HCT116 (cell line): ENCODE measurements around the gene PRDX4. TPM values are rescaled to one million over a fixed set of nuclear protein-coding genes. Genes with fewer than 3 reads are reported as not detected.

ENCODE experiments used
- ATAC-seq: fragments of 200-7000 bp; cut with Tn5 transposase; 2 replicates; pipeline ENCODE4 v1.9.1; 2020; ENCODE audit warnings: mild to moderate bottlenecking, moderate library complexity
- BruUV-seq: library from RNA; stranded (reverse); fragments of 400-500 nt; replicated peaks from 2 replicates; lab custom pipeline; 2021; lab: Mats Ljungman, UMichigan
- CTCF ChIA-PET: fragments of 300-600 bp; sonication (Branson Sonifier 250); formaldehyde crosslinking; loops from one replicate; lab custom pipeline; 2021; ENCODE audit warnings: antibody characterized with exemption; lab: Charles Lee
- POLR2A ChIA-PET: fragments of 300-600, 350-600 bp; sonication (Branson Sonifier 250); formaldehyde crosslinking; loops from one replicate; lab custom pipeline; 2021; ENCODE audit warnings: antibody characterized with exemption; lab: Charles Lee
- RAD21 ChIA-PET, 2 experiments: fragments of 300-600 bp; sonication (Branson Sonifier 250); formaldehyde crosslinking; loops; one replicate each; lab custom pipeline; 2023; ENCODE audit warnings: low total read pairs in 2 of 2; ENCODE audit not compliant: uncharacterized antibody in 2 of 2, unreplicated experiment in 2 of 2, low non-redundant PET in 1 of 2; lab: Charles Lee
- DNase-seq: peaks from one replicate; pipeline ENCODE4 v3.0.0-alpha.2; 2010; ENCODE audit warnings: low read depth, low spot score
- H2AFZ ChIP-seq: fragments of 200-600 bp; shearing (Covaris generic), sonication (generic); 2 replicates; pipeline ENCODE4 v1.6.1; 2017; ENCODE audit warnings: low read depth, mixed run types, mixed read lengths, antibody characterized with exemption, low read length; ENCODE audit not compliant: poor library complexity, severe bottlenecking
- H3K27ac ChIP-seq: 2 replicates; pipeline ENCODE4 v1.5.1; 2012; ENCODE audit warnings: low read depth, low read length
- H3K27me3 ChIP-seq: fragments of 200-600 bp; sonication (generic); 2 replicates; pipeline ENCODE4 v1.6.1; 2016; ENCODE audit warnings: mixed run types, low read length, mixed read lengths; ENCODE audit not compliant: insufficient read depth
- H3K36me3 ChIP-seq, 2 experiments: fragments of 200-500 bp in 1 of 2; fragments of 200-600 bp in 1 of 2; sonication (Bioruptor generic) in 1 of 2; sonication (generic) in 1 of 2; 2 replicates each; pipeline versions ENCODE4 v1.5.1 to v1.6.1; 2014 to 2016; ENCODE audit warnings: low read length in 2 of 2, inconsistent platforms in 1 of 2, mixed read lengths in 1 of 2, mixed run types in 1 of 2; ENCODE audit not compliant: insufficient read depth in 2 of 2, control insufficient read depth in 1 of 2
- H3K4me1 ChIP-seq, 2 experiments: fragments of 200-600 bp in 1 of 2; sonication (generic) in 1 of 2; 2 replicates each; pipeline versions ENCODE4 v1.5.1 to v1.6.1; 2012 to 2017; ENCODE audit warnings: low read length in 2 of 2, inconsistent platforms in 1 of 2, mild to moderate bottlenecking in 1 of 2, mixed read lengths in 1 of 2, mixed run types in 1 of 2, moderate library complexity in 1 of 2; ENCODE audit not compliant: insufficient read depth in 2 of 2, control insufficient read depth in 1 of 2
- H3K4me2 ChIP-seq: fragments of 200-600 bp; sonication (generic); 2 replicates; pipeline ENCODE4 v1.6.1; 2017; ENCODE audit warnings: mixed run types, low read length, mixed read lengths
- H3K4me3 ChIP-seq, 2 experiments: fragments of 200-600 bp in 1 of 2; sonication (generic) in 1 of 2; replicated peaks in 1 of 2; 2 replicates each; pipeline ENCODE4 v1.5.1; 2011 to 2016; ENCODE audit warnings: low read length in 2 of 2, control low read depth in 1 of 2, low read depth in 1 of 2, mild to moderate bottlenecking in 1 of 2, mixed read lengths in 1 of 2, mixed run types in 1 of 2
- H3K79me2 ChIP-seq: fragments of 200-600 bp; sonication (generic); 2 replicates; pipeline ENCODE4 v1.6.1; 2017; ENCODE audit warnings: mild to moderate bottlenecking, mixed run types, low read length, moderate library complexity, mixed read lengths; ENCODE audit not compliant: insufficient read depth
- H3K9ac ChIP-seq: fragments of 200-600 bp; sonication (generic); 2 replicates; pipeline ENCODE4 v1.6.1; 2016; ENCODE audit warnings: low read length, mixed read lengths
- H3K9me2 ChIP-seq: fragments of 200-600 bp; sonication (generic), shearing (Covaris generic); 2 replicates; pipeline ENCODE4 v1.6.1; 2017; ENCODE audit warnings: mixed run types, mild to moderate bottlenecking, moderate library complexity; ENCODE audit not compliant: insufficient read depth
- H3K9me3 ChIP-seq, 2 experiments: fragments of 200-500 bp in 1 of 2; fragments of 200-600 bp in 1 of 2; sonication (Bioruptor generic) in 1 of 2; sonication (generic) in 1 of 2; 2 replicates each; pipeline ENCODE4 v1.6.1; 2014 to 2017; ENCODE audit warnings: low read length in 2 of 2, mixed read lengths in 2 of 2, inconsistent platforms in 1 of 2, low read depth in 1 of 2, mild to moderate bottlenecking in 1 of 2, mixed run types in 1 of 2, moderate library complexity in 1 of 2; ENCODE audit not compliant: control insufficient read depth in 1 of 2, insufficient read depth in 1 of 2
- H4K20me1 ChIP-seq: fragments of 200-600 bp; sonication (generic), shearing (Covaris generic); 2 replicates; pipeline ENCODE4 v1.6.1; 2017; ENCODE audit warnings: mixed run types, mild to moderate bottlenecking, moderate library complexity; ENCODE audit not compliant: insufficient read depth
- CBX3 ChIP-seq: IDR thresholded peaks from 2 replicates; pipeline ENCODE4 v1.6.1; 2012; ENCODE audit warnings: low read depth
- EGR1 ChIP-seq: IDR thresholded peaks from 2 replicates; pipeline ENCODE4 v1.6.1; 2012; ENCODE audit warnings: low read depth
- ELF1 ChIP-seq: IDR thresholded peaks from 2 replicates; pipeline ENCODE4 v1.6.1; 2012; ENCODE audit warnings: low read depth, borderline replicate concordance
- EZH2 ChIP-seq: fragments of 200-600 bp; sonication (generic); IDR thresholded peaks from 2 replicates; pipeline ENCODE4 v1.6.1; 2017; ENCODE audit warnings: antibody characterized with exemption, mixed run types
- MAX ChIP-seq: IDR thresholded peaks from 2 replicates; pipeline ENCODE4 v1.6.1; 2012
- POLR2A ChIP-seq: IDR thresholded peaks from 2 replicates; pipeline ENCODE4 v1.7.0; 2011; ENCODE audit warnings: borderline replicate concordance; ENCODE audit not compliant: insufficient read depth, insufficient read length; ENCODE audit errors: extremely low read depth
- POLR2AphosphoS5 ChIP-seq: IDR thresholded peaks from 2 replicates; pipeline ENCODE4 v1.6.1; 2011; ENCODE audit warnings: mild to moderate bottlenecking, low read depth, low read length, moderate library complexity
- RAD21 ChIP-seq: IDR thresholded peaks from 2 replicates; pipeline ENCODE4 v1.6.1; 2012; ENCODE audit warnings: low read depth, mild to moderate bottlenecking
- REST ChIP-seq: IDR thresholded peaks from 2 replicates; pipeline ENCODE4 v1.6.1; 2012; ENCODE audit warnings: low read depth
- SIN3A ChIP-seq: IDR thresholded peaks from 2 replicates; pipeline ENCODE4 v1.6.1; 2012; ENCODE audit warnings: low read depth
- SRF ChIP-seq: IDR thresholded peaks from 2 replicates; pipeline ENCODE4 v1.6.1; 2012; ENCODE audit warnings: low read depth
- TCF7L2 ChIP-seq: IDR thresholded peaks from 2 replicates; pipeline ENCODE4 v1.7.0; 2011; ENCODE audit warnings: borderline replicate concordance, inconsistent platforms; ENCODE audit not compliant: insufficient read depth, insufficient read length; ENCODE audit errors: extremely low read depth
- YY1 ChIP-seq: IDR thresholded peaks from 2 replicates; pipeline ENCODE4 v1.6.1; 2011; ENCODE audit warnings: low read length, low read depth, moderate library complexity, mild to moderate bottlenecking; ENCODE audit not compliant: insufficient replicate concordance; ENCODE audit errors: extremely low read depth
- ZFX ChIP-seq: fragments of 450-650 bp; IDR thresholded peaks from 2 replicates; pipeline ENCODE4 v1.6.1; 2017
- intact Hi-C: fragments of 100-400 bp; cut with micrococcal nuclease; formaldehyde crosslinking; loops from 2 replicates; pipeline ENCODE4 v1.10.0; 2022
- total RNA-seq: library from RNA; stranded (reverse); gene quantifications from one replicate; pipeline ENCODE4 v1.2.1, GENCODE V29; 2021; ENCODE audit not compliant: unreplicated experiment
- TF ChIP-seq, protein P1 (sequence below): IDR thresholded peaks from 2 replicates; pipeline ENCODE4 v1.6.1; 2012
- TF ChIP-seq, protein P2 (sequence below), 3 experiments: fragments of 200-600 bp in 1 of 3; sonication (generic) in 1 of 3; IDR thresholded peaks in 2 of 3; conservative IDR thresholded peaks in 1 of 3; 2 replicates each; pipeline ENCODE4 v1.5.1; 2012 to 2017; ENCODE audit warnings: low read depth in 2 of 3, low read length in 2 of 3, antibody characterized with exemption in 1 of 3, borderline replicate concordance in 1 of 3, control low read depth in 1 of 3, mild to moderate bottlenecking in 1 of 3, mixed read lengths in 1 of 3, mixed run types in 1 of 3, moderate library complexity in 1 of 3; ENCODE audit not compliant: insufficient read depth in 1 of 3

PRDX4 gene
- total RNA-seq, 1 experiment from 2014 or later, result 122 TPM

DNA sequence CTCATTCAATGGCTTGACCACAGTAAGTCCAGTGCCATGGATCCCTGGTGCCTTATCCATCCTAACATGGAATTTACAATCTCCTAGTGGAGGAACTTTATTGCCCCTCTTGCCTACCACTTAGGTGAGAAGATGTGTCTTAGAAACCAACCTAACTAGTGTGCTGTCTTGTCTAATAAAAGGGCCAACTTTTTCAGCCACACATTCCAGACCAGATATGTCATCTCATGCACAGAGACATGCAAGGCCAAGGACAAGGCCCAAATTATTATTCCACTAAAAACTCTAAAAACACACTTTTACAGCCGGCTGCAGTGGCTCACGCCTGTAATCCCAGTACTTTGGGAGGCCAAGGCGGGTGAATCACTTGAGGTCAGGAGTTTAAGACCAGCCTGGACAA is 10.6 kb upstream of the PRDX4 start:
- Histone ChIP-seq H4K20me1 (no peaks in the 10 kb centered on the region), H3K4me1 (no peaks in the 10 kb centered on the region), H3K4me3 (no peak overlapping the region), H3K27ac (no peak overlapping the region), H3K36me3 (no peaks in the 10 kb centered on the region), H3K9me3 (no peaks in the 10 kb centered on the region), H3K79me2 (no peaks in the 10 kb centered on the region), H3K9ac (no peak overlapping the region), H3K27me3 (no peaks in the 10 kb centered on the region), H3K4me2 (no peak overlapping the region), H2AFZ (no peak overlapping the region), H3K9me2 (no peaks in the 10 kb centered on the region)
- ChIA-PET RAD21 (no interaction called here), CTCF (no interaction called here), POLR2A (no interaction called here)
- intact Hi-C loops, result no loop called here
- ATAC-seq (no peak), DNase-seq (no peak)
- BruUV-seq, result no TSS peak
- TF ChIP-seq ELF1, result no peak
- no peak for TF ChIP-seq POLR2A
- no peak for TF ChIP-seq TCF7L2
- no peak for TF ChIP-seq POLR2AphosphoS5
- no peak for TF ChIP-seq RAD21

GRCh38 chrX:23659339-23659738 is 8.0 kb upstream of the PRDX4 start:
- no peaks in the 10 kb centered on the region for H3K36me3 ChIP-seq
- intact Hi-C loops, result no loop called here
- CTCF ChIA-PET, result no interaction called here
- RAD21 ChIA-PET, result no interaction called here
- no TSS peak for BruUV-seq
- H3K27ac ChIP-seq, result no peak overlapping the region
- H4K20me1 ChIP-seq, result no peaks in the 10 kb centered on the region
- no peak for DNase-seq
- H2AFZ ChIP-seq, result no peak overlapping the region
- no peak overlapping the region for H3K4me2 ChIP-seq
- H3K4me1 ChIP-seq, result no peaks in the 10 kb centered on the region
- TF ChIP-seq MAX, result no peak
- no peak for TF ChIP-seq SRF
- TF ChIP-seq YY1, result no peak
- TF ChIP-seq POLR2AphosphoS5, result no peak
- no peak for TF ChIP-seq SIN3A
- TF ChIP-seq ZFX, result no peak
- no peak for TF ChIP-seq ELF1
- no peak for TF ChIP-seq REST
- TF ChIP-seq, protein P1, sequence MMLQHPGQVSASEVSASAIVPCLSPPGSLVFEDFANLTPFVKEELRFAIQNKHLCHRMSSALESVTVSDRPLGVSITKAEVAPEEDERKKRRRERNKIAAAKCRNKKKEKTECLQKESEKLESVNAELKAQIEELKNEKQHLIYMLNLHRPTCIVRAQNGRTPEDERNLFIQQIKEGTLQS, result no peak
- no peak for TF ChIP-seq EGR1
- TF ChIP-seq EZH2, result no peak
- TF ChIP-seq, protein P2, sequence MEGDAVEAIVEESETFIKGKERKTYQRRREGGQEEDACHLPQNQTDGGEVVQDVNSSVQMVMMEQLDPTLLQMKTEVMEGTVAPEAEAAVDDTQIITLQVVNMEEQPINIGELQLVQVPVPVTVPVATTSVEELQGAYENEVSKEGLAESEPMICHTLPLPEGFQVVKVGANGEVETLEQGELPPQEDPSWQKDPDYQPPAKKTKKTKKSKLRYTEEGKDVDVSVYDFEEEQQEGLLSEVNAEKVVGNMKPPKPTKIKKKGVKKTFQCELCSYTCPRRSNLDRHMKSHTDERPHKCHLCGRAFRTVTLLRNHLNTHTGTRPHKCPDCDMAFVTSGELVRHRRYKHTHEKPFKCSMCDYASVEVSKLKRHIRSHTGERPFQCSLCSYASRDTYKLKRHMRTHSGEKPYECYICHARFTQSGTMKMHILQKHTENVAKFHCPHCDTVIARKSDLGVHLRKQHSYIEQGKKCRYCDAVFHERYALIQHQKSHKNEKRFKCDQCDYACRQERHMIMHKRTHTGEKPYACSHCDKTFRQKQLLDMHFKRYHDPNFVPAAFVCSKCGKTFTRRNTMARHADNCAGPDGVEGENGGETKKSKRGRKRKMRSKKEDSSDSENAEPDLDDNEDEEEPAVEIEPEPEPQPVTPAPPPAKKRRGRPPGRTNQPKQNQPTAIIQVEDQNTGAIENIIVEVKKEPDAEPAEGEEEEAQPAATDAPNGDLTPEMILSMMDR (IDR thresholded peaks at IDR 0.05 in 2 of 3, conservative IDR thresholded peaks at IDR 0.05 in 1 of 3; ENCODE audit: borderline replicate concordance in 1 of 3, insufficient read depth in 1 of 3, low read depth in 2 of 3, low read length in 2 of 3), result no peak
- TF ChIP-seq CBX3, result no peak
- TF ChIP-seq POLR2A, result no peak
- TF ChIP-seq, all 23 proteins: peak for 0
- Histone ChIP-seq H3K9me3 (no peaks in the 10 kb centered on the region), H3K9ac (no peak overlapping the region), H3K27me3 (no peaks in the 10 kb centered on the region), H3K4me3 (no peak overlapping the region), H3K79me2 (no peaks in the 10 kb centered on the region), H3K9me2 (no peaks in the 10 kb centered on the region)
- POLR2A ChIA-PET, result no interaction called here
- no peak for ATAC-seq
